Measurements from ENCODE around the gene CDH20. TPM values are rescaled to one million over a fixed set of nuclear protein-coding genes. Genes with fewer than 3 reads are reported as not detected.

Gene CDH20
- total RNA-seq, 1 experiment from 2014 or later, result not detected

GRCh38 chr18:61448316-61448715 is 115.1 kb downstream of the CDH20 start:
- Histone ChIP-seq H3K4me3 (replicated peaks in 1 of 2; ENCODE audit: low read depth in 1 of 2, low read length in 2 of 2) (no peak overlapping the region), H3K27me3 (ENCODE audit: insufficient read depth, low read length) (peaks cover 40% of the 10 kb centered on the region), H3K79me2 (ENCODE audit: insufficient read depth, low read length) (no peaks in the 10 kb centered on the region), H3K9me2 (ENCODE audit: insufficient read depth) (no peaks in the 10 kb centered on the region), H3K9ac (ENCODE audit: low read length) (no peak overlapping the region), H3K4me1 (ENCODE audit: control insufficient read depth in 1 of 2, insufficient read depth in 2 of 2, low read length in 2 of 2) (no peaks in the 10 kb centered on the region), H3K36me3 (ENCODE audit: control insufficient read depth in 1 of 2, insufficient read depth in 2 of 2, low read length in 2 of 2) (no peaks in the 10 kb centered on the region), H2AFZ (ENCODE audit: low read depth, low read length, poor library complexity, severe bottlenecking) (no peak overlapping the region), H3K27ac (ENCODE audit: low read depth, low read length) (no peak overlapping the region), H3K4me2 (ENCODE audit: low read length) (no peak overlapping the region), H3K9me3 (ENCODE audit: control insufficient read depth in 1 of 2, insufficient read depth in 1 of 2, low read depth in 1 of 2, low read length in 2 of 2) (no peaks in the 10 kb centered on the region), H4K20me1 (ENCODE audit: insufficient read depth) (no peaks in the 10 kb centered on the region)
- ChIA-PET POLR2A (no interaction called here), RAD21 (ENCODE audit: low non-redundant PET in 1 of 2, low total read pairs in 2 of 2, uncharacterized antibody in 2 of 2, unreplicated experiment in 2 of 2) (no interaction called here), CTCF (no interaction called here)
- no peak for ATAC-seq
- no peak for DNase-seq (ENCODE audit: low read depth, low spot score)
- TF ChIP-seq ZNF274 (IDR thresholded peaks at IDR 0.05; ENCODE audit: low read depth, low read length) (no peak), POLR2AphosphoS5 (IDR thresholded peaks at IDR 0.05; ENCODE audit: low read depth, low read length) (no peak), EZH2 (IDR thresholded peaks at IDR 0.05) (no peak), ZFX (IDR thresholded peaks at IDR 0.05) (no peak)
- no TSS peak for BruUV-seq (replicated peaks)
- intact Hi-C loops (cut with micrococcal nuclease), result no loop called here

- peaks cover 18% of the 10 kb centered on the region for H3K27me3 ChIP-seq (ENCODE audit: insufficient read depth, low read length)
- BruUV-seq (replicated peaks), result no TSS peak
- no peak for DNase-seq (ENCODE audit: low read depth, low spot score)
- no peaks in the 10 kb centered on the region for H3K4me1 ChIP-seq (ENCODE audit: control insufficient read depth in 1 of 2, insufficient read depth in 2 of 2, low read length in 2 of 2)
- H3K79me2 ChIP-seq (ENCODE audit: insufficient read depth, low read length), result no peaks in the 10 kb centered on the region
- H3K27ac ChIP-seq (ENCODE audit: low read depth, low read length), result no peak overlapping the region
- no peaks in the 10 kb centered on the region for H3K36me3 ChIP-seq (ENCODE audit: control insufficient read depth in 1 of 2, insufficient read depth in 2 of 2, low read length in 2 of 2)
- ATAC-seq, result no peak
- intact Hi-C loops (cut with micrococcal nuclease), result no loop called here
- no peaks in the 10 kb centered on the region for H3K9me2 ChIP-seq (ENCODE audit: insufficient read depth)
- no peak overlapping the region for H3K9ac ChIP-seq (ENCODE audit: low read length)
- no peaks in the 10 kb centered on the region for H4K20me1 ChIP-seq (ENCODE audit: insufficient read depth)
- no peak overlapping the region for H2AFZ ChIP-seq (ENCODE audit: low read depth, low read length, poor library complexity, severe bottlenecking)
- RAD21 ChIA-PET (ENCODE audit: low non-redundant PET in 1 of 2, low total read pairs in 2 of 2, uncharacterized antibody in 2 of 2, unreplicated experiment in 2 of 2), result no interaction called here
- CTCF ChIA-PET, result no interaction called here
- POLR2A ChIA-PET, result no interaction called here
- H3K4me2 ChIP-seq (ENCODE audit: low read length), result no peak overlapping the region
- H3K9me3 ChIP-seq (ENCODE audit: control insufficient read depth in 1 of 2, insufficient read depth in 1 of 2, low read depth in 1 of 2, low read length in 2 of 2), result no peaks in the 10 kb centered on the region
- no peak overlapping the region for H3K4me3 ChIP-seq (replicated peaks in 1 of 2; ENCODE audit: low read depth in 1 of 2, low read length in 2 of 2)
- no peak for TF ChIP-seq EGR1 (IDR thresholded peaks at IDR 0.05; ENCODE audit: low read depth)
- TF ChIP-seq RAD21 (IDR thresholded peaks at IDR 0.05; ENCODE audit: low read depth), result no peak
- no peak for TF ChIP-seq JUND (IDR thresholded peaks at IDR 0.05)
- no peak for TF ChIP-seq SP1 (IDR thresholded peaks at IDR 0.05; ENCODE audit: low read depth)
- TF ChIP-seq POLR2AphosphoS5 (IDR thresholded peaks at IDR 0.05; ENCODE audit: low read depth, low read length), result no peak
- TF ChIP-seq ZNF274 (IDR thresholded peaks at IDR 0.05; ENCODE audit: low read depth, low read length), result no peak
- TF ChIP-seq, protein P1, sequence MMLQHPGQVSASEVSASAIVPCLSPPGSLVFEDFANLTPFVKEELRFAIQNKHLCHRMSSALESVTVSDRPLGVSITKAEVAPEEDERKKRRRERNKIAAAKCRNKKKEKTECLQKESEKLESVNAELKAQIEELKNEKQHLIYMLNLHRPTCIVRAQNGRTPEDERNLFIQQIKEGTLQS (IDR thresholded peaks at IDR 0.05), result no peak
- no peak for TF ChIP-seq MAX (IDR thresholded peaks at IDR 0.05)
- TF ChIP-seq EZH2phosphoT487 (IDR thresholded peaks at IDR 0.05; ENCODE audit: borderline replicate concordance), result no peak
- TF ChIP-seq CTCF (IDR thresholded peaks at IDR 0.05 in 2 of 3, conservative IDR thresholded peaks at IDR 0.05 in 1 of 3; ENCODE audit: borderline replicate concordance in 1 of 3, insufficient read depth in 1 of 3, low read depth in 2 of 3, low read length in 2 of 3), result no peak
- TF ChIP-seq, protein P2, sequence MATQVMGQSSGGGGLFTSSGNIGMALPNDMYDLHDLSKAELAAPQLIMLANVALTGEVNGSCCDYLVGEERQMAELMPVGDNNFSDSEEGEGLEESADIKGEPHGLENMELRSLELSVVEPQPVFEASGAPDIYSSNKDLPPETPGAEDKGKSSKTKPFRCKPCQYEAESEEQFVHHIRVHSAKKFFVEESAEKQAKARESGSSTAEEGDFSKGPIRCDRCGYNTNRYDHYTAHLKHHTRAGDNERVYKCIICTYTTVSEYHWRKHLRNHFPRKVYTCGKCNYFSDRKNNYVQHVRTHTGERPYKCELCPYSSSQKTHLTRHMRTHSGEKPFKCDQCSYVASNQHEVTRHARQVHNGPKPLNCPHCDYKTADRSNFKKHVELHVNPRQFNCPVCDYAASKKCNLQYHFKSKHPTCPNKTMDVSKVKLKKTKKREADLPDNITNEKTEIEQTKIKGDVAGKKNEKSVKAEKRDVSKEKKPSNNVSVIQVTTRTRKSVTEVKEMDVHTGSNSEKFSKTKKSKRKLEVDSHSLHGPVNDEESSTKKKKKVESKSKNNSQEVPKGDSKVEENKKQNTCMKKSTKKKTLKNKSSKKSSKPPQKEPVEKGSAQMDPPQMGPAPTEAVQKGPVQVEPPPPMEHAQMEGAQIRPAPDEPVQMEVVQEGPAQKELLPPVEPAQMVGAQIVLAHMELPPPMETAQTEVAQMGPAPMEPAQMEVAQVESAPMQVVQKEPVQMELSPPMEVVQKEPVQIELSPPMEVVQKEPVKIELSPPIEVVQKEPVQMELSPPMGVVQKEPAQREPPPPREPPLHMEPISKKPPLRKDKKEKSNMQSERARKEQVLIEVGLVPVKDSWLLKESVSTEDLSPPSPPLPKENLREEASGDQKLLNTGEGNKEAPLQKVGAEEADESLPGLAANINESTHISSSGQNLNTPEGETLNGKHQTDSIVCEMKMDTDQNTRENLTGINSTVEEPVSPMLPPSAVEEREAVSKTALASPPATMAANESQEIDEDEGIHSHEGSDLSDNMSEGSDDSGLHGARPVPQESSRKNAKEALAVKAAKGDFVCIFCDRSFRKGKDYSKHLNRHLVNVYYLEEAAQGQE (IDR thresholded peaks at IDR 0.05; ENCODE audit: low read depth), result no peak
- no peak for TF ChIP-seq EZH2 (IDR thresholded peaks at IDR 0.05)
- no peak for TF ChIP-seq TCF7L2 (IDR thresholded peaks at IDR 0.05; ENCODE audit: borderline replicate concordance, extremely low read depth, insufficient read depth, insufficient read length)
These were observed 126.8 kb downstream of the CDH20 start for GRCh38 chr18:61459896-61460648.
